ENCODE data around the gene RPL3.

RPL3 gene

GRCh38 chr22:39297490-39298240 is 21.8 kb downstream of the RPL3 start:
- DNase-seq: no peak

GRCh38 chr22:39296981-39297489 is 22.4 kb downstream of the RPL3 start:
- no peak for DNase-seq

- DNase-seq: no peak
These were observed 22.9 kb downstream of the RPL3 start for GRCh38 chr22:39296535-39296934.

- DNase-seq: no peak
These were observed 24.6 kb downstream of the RPL3 start for GRCh38 chr22:39294571-39295468.

- DNase-seq: no peak
These were observed 25.6 kb downstream of the RPL3 start for GRCh38 chr22:39293766-39294368.

GRCh38 chr22:39292561-39293074 is 26.8 kb downstream of the RPL3 start:
- no peak for DNase-seq

- DNase-seq: no peak
These were observed 27.4 kb downstream of the RPL3 start for GRCh38 chr22:39292031-39292462.

- DNase-seq: no peak
These were observed 27.9 kb downstream of the RPL3 start for GRCh38 chr22:39291523-39291922.

- DNase-seq: no peak
These were observed 28.7 kb downstream of the RPL3 start for GRCh38 chr22:39290724-39291161.

GRCh38 chr22:39289975-39290720 is 29.3 kb downstream of the RPL3 start:
- DNase-seq: no peak

GRCh38 chr22:39289533-39289932 is 29.9 kb downstream of the RPL3 start:
- no peak for DNase-seq

GRCh38 chr22:39288135-39288898 is 31.1 kb downstream of the RPL3 start:
- no peak for DNase-seq

GRCh38 chr22:39287076-39287725 is 32.2 kb downstream of the RPL3 start:
- no peak for DNase-seq

- no peak for DNase-seq
These were observed 34.4 kb downstream of the RPL3 start for GRCh38 chr22:39284983-39285382.

- no peak for DNase-seq
These were observed 35.1 kb downstream of the RPL3 start for GRCh38 chr22:39284142-39284980.

GRCh38 chr22:39283322-39284141 is 35.9 kb downstream of the RPL3 start:
- DNase-seq: no peak

- DNase-seq: no peak
These were observed 36.6 kb downstream of the RPL3 start for GRCh38 chr22:39282645-39283321.

- DNase-seq: no peak
These were observed 38.3 kb downstream of the RPL3 start for GRCh38 chr22:39281126-39281525.

Measured in activated CD8-positive, alpha-beta memory T cell treated with anti-CD3 and anti-CD28 coated beads, Interleukin-2, amount 50 U/mL, for 4 hours (primary cell).